Duodenal mucosa (tissue), 2 donors: ENCODE results near the gene SUPT20H.

ENCODE experiments used
- H3K27ac ChIP-seq: one replicate; pipeline ENCODE4 v1.7.0; 2013; ENCODE audit warnings: low read depth, low read length
- H3K27me3 ChIP-seq, 2 donors: one replicate each; pipeline ENCODE4 v1.7.0; 2013; ENCODE audit warnings: low read length in 2 of 2, control low read depth in 1 of 2; ENCODE audit not compliant: insufficient read depth in 2 of 2, control insufficient read depth in 1 of 2
- H3K36me3 ChIP-seq, 2 donors: one replicate each; pipeline ENCODE4 v1.7.0; 2013; ENCODE audit warnings: low read length in 2 of 2, control low read depth in 1 of 2; ENCODE audit not compliant: insufficient read depth in 2 of 2, control insufficient read depth in 1 of 2
- H3K4me1 ChIP-seq, 2 donors: one replicate each; pipeline ENCODE4 v1.7.0; 2013; ENCODE audit warnings: low read length in 2 of 2, control low read depth in 1 of 2; ENCODE audit not compliant: insufficient read depth in 2 of 2, control insufficient read depth in 1 of 2
- H3K4me3 ChIP-seq, 2 donors: one replicate each; pipeline ENCODE4 v1.7.0; 2013; ENCODE audit warnings: low read length in 2 of 2, low read depth in 1 of 2
- H3K9ac ChIP-seq, 2 donors: one replicate each; pipeline ENCODE4 v1.7.0; 2013; ENCODE audit warnings: low read length in 2 of 2, low read depth in 1 of 2
- H3K9me3 ChIP-seq, 2 donors: one replicate each; pipeline ENCODE4 v1.7.0; 2013; ENCODE audit warnings: low read length in 2 of 2, control low read depth in 1 of 2; ENCODE audit not compliant: control insufficient read depth in 1 of 2

The SUPT20H gene

GRCh38 chr13:37047846-37048245 lies 11.6 kb downstream of the SUPT20H start:
- Histone ChIP-seq H3K36me3 (peaks cover 23 to 27% of the 10 kb centered on the region in 2 donors), H3K27ac (no peak overlapping the region), H3K9ac (no peak overlapping the region), H3K4me3 (no peak overlapping the region), H3K4me1 (no peaks in the 10 kb centered on the region), H3K9me3 (no peaks in the 10 kb centered on the region), H3K27me3 (no peaks in the 10 kb centered on the region)

- H3K36me3 ChIP-seq = peaks cover 31 to 35% of the 10 kb centered on the region in 2 donors
Observed at GRCh38 chr13:37047032-37047431, 12.5 kb downstream of the SUPT20H start.

GRCh38 chr13:37046062-37046461 lies 13.4 kb downstream of the SUPT20H start:
- Histone ChIP-seq H3K27ac (no peak overlapping the region), H3K9me3 (no peaks in the 10 kb centered on the region), H3K4me3 (no peak overlapping the region), H3K27me3 (no peaks in the 10 kb centered on the region), H3K9ac (no peak overlapping the region), H3K36me3 (peaks cover 38 to 42% of the 10 kb centered on the region in 2 donors), H3K4me1 (no peaks in the 10 kb centered on the region)

More at GRCh38 chr13:37047032-37047431, 12.5 kb downstream of the SUPT20H start:
- H3K4me1 ChIP-seq = no peaks in the 10 kb centered on the region
- no peaks in the 10 kb centered on the region for H3K27me3 ChIP-seq
- H3K9me3 ChIP-seq = no peaks in the 10 kb centered on the region
- H3K27ac ChIP-seq = no peak overlapping the region
- H3K9ac ChIP-seq = no peak overlapping the region
- no peak overlapping the region for H3K4me3 ChIP-seq

GRCh38 chr13:37040789-37041188 lies 18.7 kb downstream of the SUPT20H start:
- no peak overlapping the region for H3K27ac ChIP-seq
- no peaks in the 10 kb centered on the region for H3K4me1 ChIP-seq
- no peaks in the 10 kb centered on the region for H3K9me3 ChIP-seq
- H3K4me3 ChIP-seq = no peak overlapping the region
- peaks cover 43 to 66% of the 10 kb centered on the region in 2 donors for H3K36me3 ChIP-seq
- H3K27me3 ChIP-seq = no peaks in the 10 kb centered on the region
- no peak overlapping the region for H3K9ac ChIP-seq

- no peaks in the 10 kb centered on the region for H3K27me3 ChIP-seq
- no peak overlapping the region for H3K4me3 ChIP-seq
- no peak overlapping the region for H3K27ac ChIP-seq
- H3K36me3 ChIP-seq = peaks cover 38 to 75% of the 10 kb centered on the region in 2 donors
- H3K4me1 ChIP-seq = no peaks in the 10 kb centered on the region
- no peaks in the 10 kb centered on the region for H3K9me3 ChIP-seq
- H3K9ac ChIP-seq = no peak overlapping the region
Observed at GRCh38 chr13:37039896-37040295, 19.6 kb downstream of the SUPT20H start.

GRCh38 chr13:37037241-37037640 lies 22.2 kb downstream of the SUPT20H start:
- Histone ChIP-seq H3K36me3 (peaks cover 24 to 79% of the 10 kb centered on the region in 2 donors), H3K4me1 (no peaks in the 10 kb centered on the region), H3K4me3 (no peak overlapping the region), H3K27me3 (no peaks in the 10 kb centered on the region), H3K9ac (no peak overlapping the region), H3K9me3 (no peaks in the 10 kb centered on the region), H3K27ac (no peak overlapping the region)

GRCh38 chr13:37029617-37030016 lies 29.9 kb downstream of the SUPT20H start:
- H3K27me3 ChIP-seq = no peaks in the 10 kb centered on the region
- H3K9me3 ChIP-seq = no peaks in the 10 kb centered on the region
- H3K27ac ChIP-seq = no peak overlapping the region
- H3K9ac ChIP-seq = no peak overlapping the region
- no peak overlapping the region for H3K4me3 ChIP-seq
- H3K36me3 ChIP-seq = peaks cover 23 to 78% of the 10 kb centered on the region in 2 donors
- no peaks in the 10 kb centered on the region for H3K4me1 ChIP-seq

- Histone ChIP-seq H3K9ac (no peak overlapping the region), H3K27ac (no peak overlapping the region), H3K4me3 (no peak overlapping the region), H3K27me3 (no peaks in the 10 kb centered on the region), H3K9me3 (no peaks in the 10 kb centered on the region), H3K36me3 (peaks cover 22 to 82% of the 10 kb centered on the region in 2 donors), H3K4me1 (no peaks in the 10 kb centered on the region)
Observed at GRCh38 chr13:37027639-37028038, 31.8 kb downstream of the SUPT20H start.

- no peak overlapping the region for H3K27ac ChIP-seq
- H3K27me3 ChIP-seq = no peaks in the 10 kb centered on the region
- no peak overlapping the region for H3K4me3 ChIP-seq
- H3K9me3 ChIP-seq = no peaks in the 10 kb centered on the region
- peaks cover 21 to 82% of the 10 kb centered on the region in 2 donors for H3K36me3 ChIP-seq
- H3K9ac ChIP-seq = no peak overlapping the region
- no peaks in the 10 kb centered on the region for H3K4me1 ChIP-seq
Observed at GRCh38 chr13:37026771-37027170, 32.7 kb downstream of the SUPT20H start.

- H3K27me3 ChIP-seq = no peaks in the 10 kb centered on the region
- peaks cover 14 to 81% of the 10 kb centered on the region in 2 donors for H3K36me3 ChIP-seq
- no peak overlapping the region for H3K27ac ChIP-seq
- H3K4me1 ChIP-seq = no peaks in the 10 kb centered on the region
- H3K9ac ChIP-seq = no peak overlapping the region
- H3K4me3 ChIP-seq = no peak overlapping the region
- H3K9me3 ChIP-seq = no peaks in the 10 kb centered on the region
Observed at GRCh38 chr13:37023871-37024270, 35.6 kb downstream of the SUPT20H start.

- Histone ChIP-seq H3K27ac (no peak overlapping the region), H3K9me3 (no peaks in the 10 kb centered on the region), H3K4me3 (no peak overlapping the region), H3K36me3 (peaks cover 26 to 57% of the 10 kb centered on the region in 2 donors), H3K4me1 (peaks cover 0 to 13% of the 10 kb centered on the region in 2 donors), H3K27me3 (no peaks in the 10 kb centered on the region), H3K9ac (no peak overlapping the region)
Observed at GRCh38 chr13:37014609-37015008, 44.9 kb downstream of the SUPT20H start.
